Measurements from ENCODE around the gene CRYGA.

Gene CRYGA

DNA sequence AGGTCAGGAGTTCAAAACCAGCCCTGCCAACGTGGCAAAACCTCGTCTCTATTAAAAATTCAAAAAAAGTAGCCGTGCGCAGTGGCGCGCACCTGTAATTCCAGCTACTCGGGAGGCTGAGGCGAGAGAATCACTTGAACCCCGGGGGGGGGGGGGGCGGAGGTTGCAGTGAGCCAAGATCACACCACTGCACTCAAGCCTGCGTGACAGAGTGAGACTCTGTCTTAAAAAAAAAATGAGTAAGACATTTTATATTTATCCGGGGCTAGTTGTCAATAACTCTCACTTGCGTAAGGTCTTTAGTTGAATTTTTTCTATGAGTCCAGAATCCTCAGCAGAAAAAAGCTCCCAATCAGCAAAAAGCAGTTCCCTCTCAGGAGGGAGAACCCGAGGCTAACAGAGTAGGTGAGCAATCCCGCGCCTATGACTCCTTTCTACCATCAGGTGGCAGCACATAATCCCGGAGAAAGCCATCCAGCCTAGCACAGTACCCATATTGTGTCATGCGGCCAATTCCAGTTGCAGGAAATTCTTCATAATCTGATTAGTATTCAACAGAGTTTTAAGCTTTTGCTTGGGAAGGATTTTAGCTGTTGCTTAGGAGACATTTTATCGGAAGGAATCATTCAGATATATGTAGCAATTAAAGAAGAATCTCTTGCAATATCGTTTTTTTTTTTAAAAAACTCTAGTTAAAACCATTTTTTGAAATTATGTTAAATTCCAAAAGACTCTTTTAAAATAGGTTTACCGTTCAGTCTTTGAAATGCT is 11.9 kb upstream of the CRYGA start:
- peak; percentile 82 for TF ChIP-seq CTCF (IDR thresholded peaks at IDR 0.05; ENCODE audit: insufficient read depth, low read length, missing control alignments)
- POLR2A ChIA-PET, result interaction anchor here (0.7 kb wide), 1 partner anchor 464 kb away, joined by 4 read pairs; the partner anchor contains the start of gene CCNYL1
- no peak overlapping the region for H3K4me3 ChIP-seq (ENCODE audit: low read depth, low read length)
- CTCF ChIA-PET, result interaction anchor here (0.6 to 5.4 kb wide), 50 partner anchors 9 to 1912 kb away, joined by 3 to 48 read pairs (median 4); partner anchors contain the start of genes C2orf80, IDH1 and PIKFYVE
- DNase-seq (ENCODE audit: low read depth, low spot score), result peak; percentile 17

DNA sequence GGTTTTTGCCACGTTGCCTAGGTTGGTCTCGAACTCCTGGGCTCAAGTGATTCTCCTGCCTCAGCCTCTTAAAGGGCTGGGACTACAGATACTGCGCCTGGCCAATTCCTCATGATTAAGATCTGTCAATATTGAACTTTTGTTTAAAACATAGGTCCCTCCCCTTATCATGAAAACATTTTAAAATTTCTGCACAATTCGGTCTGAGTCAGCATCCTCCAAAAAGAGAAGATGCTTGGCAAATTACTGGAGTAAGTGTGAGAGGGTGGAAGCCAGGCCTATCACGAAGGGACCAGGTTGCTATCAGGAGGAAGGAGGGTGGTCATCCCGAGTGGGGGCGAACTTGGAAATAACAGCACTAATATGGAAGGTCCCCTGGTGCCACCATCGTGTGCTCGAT is 10.8 kb upstream of the CRYGA start:
- ChIA-PET CTCF (interaction anchor here (0.9 to 5.4 kb wide), 17 partner anchors 8 to 429 kb away, joined by 3 to 48 read pairs (median 6); partner anchors contain the start of genes C2orf80 and IDH1), POLR2A (no interaction called here)
- no peak overlapping the region for H3K4me3 ChIP-seq (ENCODE audit: low read depth, low read length)
- no peak for TF ChIP-seq CTCF (IDR thresholded peaks at IDR 0.05; ENCODE audit: insufficient read depth, low read length, missing control alignments)
- DNase-seq (ENCODE audit: low read depth, low spot score), result no peak

- ChIA-PET POLR2A (no interaction called here), CTCF (interaction anchor here (1.0 kb wide), 1 partner anchor 81 kb away, joined by 3 read pairs; no protein-coding TSS in a partner anchor)
- no peak overlapping the region for H3K4me3 ChIP-seq (ENCODE audit: low read depth, low read length)
- no peak for DNase-seq (ENCODE audit: low read depth, low spot score)
- TF ChIP-seq CTCF (IDR thresholded peaks at IDR 0.05; ENCODE audit: insufficient read depth, low read length, missing control alignments), result no peak
Observed at GRCh38 chr2:208172125-208172524, 8.7 kb upstream of the CRYGA start.

- ChIA-PET POLR2A (no interaction called here), CTCF (interaction anchor here (4.6 kb wide), 1 partner anchor 11 kb away, joined by 23 read pairs; no protein-coding TSS in a partner anchor)
- no peak for TF ChIP-seq CTCF (IDR thresholded peaks at IDR 0.05; ENCODE audit: insufficient read depth, low read length, missing control alignments)
- no peak for DNase-seq (ENCODE audit: low read depth, low spot score)
- no peak overlapping the region for H3K4me3 ChIP-seq (ENCODE audit: low read depth, low read length)
Observed at GRCh38 chr2:208164951-208165755, 1.8 kb upstream of the CRYGA start.

- no peak for TF ChIP-seq CTCF (IDR thresholded peaks at IDR 0.05; ENCODE audit: insufficient read depth, low read length, missing control alignments)
- CTCF ChIA-PET, result interaction anchor here (2.4 kb wide), 1 partner anchor 19 kb away, joined by 11 read pairs; no protein-coding TSS in a partner anchor
- H3K4me3 ChIP-seq (ENCODE audit: low read depth, low read length), result no peak overlapping the region
- DNase-seq (ENCODE audit: low read depth, low spot score), result no peak
- POLR2A ChIA-PET, result no interaction called here
Observed at GRCh38 chr2:208156439-208156838, 7.0 kb downstream of the CRYGA start.

DNA sequence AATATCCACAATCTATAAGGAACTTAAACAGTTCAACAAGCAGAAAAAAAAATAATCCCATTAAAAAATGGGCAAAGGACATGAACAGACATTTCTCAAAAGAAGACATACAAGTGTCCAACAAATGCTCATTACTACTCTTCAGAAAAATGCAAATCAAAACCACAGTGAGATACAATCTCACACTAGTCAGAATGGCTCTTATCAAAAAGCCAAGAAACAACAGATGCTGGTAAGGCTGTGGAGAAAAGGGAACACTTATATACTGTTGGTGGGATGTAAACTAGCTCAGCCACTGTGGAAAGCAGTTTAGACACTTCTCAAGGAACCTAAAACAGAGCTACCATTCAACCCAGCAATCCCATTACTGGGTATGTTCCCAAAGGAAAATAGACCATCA is 10.2 kb downstream of the CRYGA start:
- POLR2A ChIA-PET, result no interaction called here
- CTCF ChIA-PET, result interaction anchor here (1.5 kb wide), 1 partner anchor 22 kb away, joined by 6 read pairs; no protein-coding TSS in a partner anchor
- no peak overlapping the region for H3K4me3 ChIP-seq (ENCODE audit: low read depth, low read length)
- TF ChIP-seq CTCF (IDR thresholded peaks at IDR 0.05; ENCODE audit: insufficient read depth, low read length, missing control alignments), result no peak
- DNase-seq (ENCODE audit: low read depth, low spot score), result no peak
